NCI-H2196 treated with DMSO at 0.1 percent for 48 hours (cell line): Measurements from ENCODE around the gene JAKMIP1.

ENCODE experiments used
- DNase-seq: peaks from one replicate; lab custom pipeline; 2025; ENCODE audit not compliant: unreplicated experiment; lab: John Stamatoyannopoulos, UW

Gene JAKMIP1

DNA sequence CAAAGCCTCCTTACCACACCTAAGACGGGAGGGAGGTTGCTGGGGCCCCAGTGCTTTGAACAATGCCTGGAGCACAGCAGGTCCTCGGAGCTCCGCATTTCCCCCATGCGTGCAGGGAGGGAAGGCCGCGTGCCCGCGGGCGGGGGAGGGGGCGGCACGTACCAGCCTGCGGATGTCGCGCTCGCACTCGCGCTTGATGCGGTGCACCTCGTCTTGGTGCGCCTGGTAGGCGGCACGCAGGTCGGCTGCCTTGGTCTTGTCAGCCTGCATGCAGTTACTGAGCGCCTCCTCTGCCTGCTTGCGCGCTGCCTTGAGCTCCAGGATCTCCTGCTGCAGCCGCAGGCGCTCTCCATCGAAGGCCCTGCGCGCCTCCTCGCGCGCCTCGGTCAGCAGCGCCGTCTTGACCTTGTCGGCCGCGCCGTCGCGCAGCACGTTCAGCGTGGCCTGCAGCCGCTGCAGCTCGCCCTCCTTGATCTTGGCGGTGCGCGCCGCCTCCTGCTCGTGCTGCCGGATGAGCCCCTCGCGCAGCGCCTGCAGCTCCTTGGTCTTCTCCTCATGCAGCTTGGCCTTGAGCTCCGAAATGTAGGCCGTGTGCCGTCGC lies 94.9 kb downstream of the JAKMIP1 start:
- DNase-seq: no peak

GRCh38 chr4:6104541-6105130 lies 95.7 kb downstream of the JAKMIP1 start:
- no peak for DNase-seq

GRCh38 chr4:6097581-6097980 lies 102.8 kb downstream of the JAKMIP1 start:
- DNase-seq: no peak

- no peak for DNase-seq
Observed at GRCh38 chr4:6095897-6096296, 104.5 kb downstream of the JAKMIP1 start.

- no peak for DNase-seq
Observed at GRCh38 chr4:6095023-6095752, 105.2 kb downstream of the JAKMIP1 start.

GRCh38 chr4:6093671-6094070 lies 106.7 kb downstream of the JAKMIP1 start:
- DNase-seq: no peak

DNA sequence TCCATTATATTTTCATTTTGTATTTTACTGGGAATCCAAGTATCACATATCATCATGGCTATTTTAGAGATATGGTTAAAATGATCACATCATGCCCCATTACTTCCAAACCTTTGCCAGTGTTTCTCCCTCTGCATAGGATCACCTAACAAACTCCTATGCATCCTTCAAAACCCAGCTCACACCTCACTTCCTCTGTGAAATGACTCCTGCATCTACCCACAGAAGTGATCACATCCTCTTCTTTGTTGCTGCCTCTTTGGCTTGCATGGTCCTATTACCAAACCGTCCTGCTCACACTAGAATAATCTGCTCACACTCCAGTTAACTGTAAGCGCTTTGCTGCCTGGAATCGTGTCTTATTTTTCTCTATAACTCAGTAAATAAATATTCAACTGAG lies 107.4 kb downstream of the JAKMIP1 start:
- no peak for DNase-seq

- no peak for DNase-seq
Observed at GRCh38 chr4:6092131-6092530, 108.2 kb downstream of the JAKMIP1 start.

GRCh38 chr4:6090931-6091330 lies 109.4 kb downstream of the JAKMIP1 start:
- DNase-seq: no peak

DNA sequence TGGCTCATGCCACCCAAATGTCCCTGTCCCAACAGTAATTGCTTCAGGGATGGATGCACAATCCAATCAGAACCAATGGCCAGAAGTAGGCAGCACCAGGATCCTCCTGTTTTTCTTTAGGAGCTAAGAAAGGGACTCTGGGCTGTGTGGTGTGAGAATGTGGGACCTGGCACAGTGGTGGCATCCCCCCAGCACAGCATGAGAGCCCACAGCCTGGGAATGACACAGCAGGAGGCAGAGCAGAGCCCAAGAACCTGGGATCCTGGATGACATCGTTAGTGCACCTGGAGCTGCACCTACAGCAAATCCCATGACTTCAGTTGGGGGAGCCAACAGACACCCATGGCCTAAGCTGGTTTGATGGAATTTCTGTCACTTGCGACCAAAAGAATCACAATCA lies 111.4 kb downstream of the JAKMIP1 start:
- DNase-seq: no peak

DNA sequence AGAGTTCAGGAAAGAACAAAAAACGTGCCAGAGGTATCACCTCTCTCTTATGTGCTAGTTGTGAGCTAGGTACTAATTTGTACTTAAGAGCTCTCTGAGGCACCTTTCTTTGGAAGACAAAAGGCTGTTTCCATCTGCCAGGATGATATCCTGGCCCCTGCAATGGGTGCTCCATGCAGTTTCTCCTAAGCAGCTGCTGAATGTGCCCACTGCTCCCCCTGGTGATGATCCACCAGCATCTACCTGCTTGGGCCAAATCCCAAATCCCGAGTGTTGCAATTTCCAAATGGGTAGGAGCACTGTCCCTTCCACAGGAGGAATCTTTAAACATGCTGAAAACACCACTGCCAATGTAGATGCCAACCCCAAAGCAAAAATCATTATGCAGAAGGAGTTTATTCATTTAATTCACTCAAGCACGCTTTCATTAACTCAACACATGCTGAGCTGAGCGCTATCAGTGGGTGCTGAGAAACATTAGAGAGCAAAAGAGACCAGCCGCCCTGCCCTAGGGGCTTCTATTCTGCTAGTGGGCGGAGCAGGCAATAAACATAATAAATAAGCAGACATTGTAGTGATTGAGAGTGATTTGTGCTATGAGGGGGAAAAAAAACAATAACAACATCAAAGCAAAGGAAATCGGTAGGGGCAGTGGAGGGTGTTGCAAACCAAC lies 112.5 kb downstream of the JAKMIP1 start:
- DNase-seq: peak; percentile 29

DNA sequence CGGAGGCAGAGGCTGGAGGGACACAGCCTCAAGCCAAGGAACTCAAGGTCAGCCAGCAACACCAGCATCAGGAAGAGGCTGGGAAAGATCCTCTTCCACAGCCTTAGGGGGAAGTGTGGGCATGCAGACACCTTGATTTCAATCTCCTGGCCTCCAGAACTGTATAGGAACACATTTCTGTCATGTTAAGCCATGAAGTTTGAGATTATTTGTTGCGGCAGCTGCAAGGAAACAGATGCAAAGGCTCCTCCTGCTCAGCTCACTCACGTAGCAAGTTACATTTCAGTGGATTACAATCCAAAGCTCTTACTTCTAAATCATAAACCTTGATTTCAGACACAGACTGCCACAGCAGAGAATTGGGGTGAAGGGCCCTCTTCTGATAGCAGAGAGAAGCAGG lies 113.5 kb downstream of the JAKMIP1 start:
- DNase-seq: no peak

GRCh38 chr4:6085691-6086628 lies 114.4 kb downstream of the JAKMIP1 start:
- DNase-seq: no peak

GRCh38 chr4:6085028-6085690 lies 115.2 kb downstream of the JAKMIP1 start:
- DNase-seq: no peak

DNA sequence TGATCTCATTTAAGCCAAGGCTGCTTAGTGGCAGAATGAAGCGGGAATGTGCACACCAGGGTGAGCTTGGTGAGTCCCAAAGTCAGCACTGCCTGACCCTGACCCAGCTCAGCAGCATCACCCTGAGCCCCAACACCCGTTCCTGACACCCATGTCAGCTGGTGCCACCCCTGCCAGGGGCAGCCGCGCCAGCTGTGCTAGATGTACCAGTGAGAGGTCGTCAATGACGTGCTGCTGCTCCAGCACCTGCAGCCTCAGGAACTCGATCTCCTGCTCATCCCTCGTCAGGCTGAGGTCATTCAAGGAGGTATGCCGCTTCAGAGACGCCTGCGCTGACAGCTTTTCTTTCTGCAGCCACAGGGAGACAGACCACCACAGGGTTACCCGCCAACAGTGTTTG lies 120.4 kb downstream of the JAKMIP1 start:
- no peak for DNase-seq

- DNase-seq: no peak
Observed at GRCh38 chr4:6078560-6078959, 121.8 kb downstream of the JAKMIP1 start.

- no peak for DNase-seq
Observed at GRCh38 chr4:6076391-6076790, 124.0 kb downstream of the JAKMIP1 start.

DNA sequence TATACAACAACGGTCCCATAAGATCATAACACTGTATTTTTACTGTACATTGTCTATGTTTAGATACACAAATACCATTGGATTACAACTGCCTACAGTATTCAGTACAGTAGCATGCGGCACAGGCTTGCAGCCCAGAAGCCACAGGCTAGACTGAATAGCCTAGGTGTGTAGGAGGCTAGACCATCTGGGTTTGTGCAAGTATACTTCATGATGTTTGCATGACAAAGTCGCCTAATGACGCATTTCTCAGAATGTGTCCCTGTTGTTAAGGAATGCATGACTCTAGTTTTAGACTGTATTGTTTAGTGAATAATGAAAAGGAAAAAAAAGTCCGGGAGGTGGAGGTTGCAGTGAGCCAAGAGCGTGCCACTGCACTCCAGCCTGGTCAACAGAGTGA lies 125.6 kb downstream of the JAKMIP1 start:
- no peak for DNase-seq

GRCh38 chr4:6071959-6072720 lies 128.2 kb downstream of the JAKMIP1 start:
- DNase-seq: no peak
